ENCODE measurements around the gene RELL2.

The RELL2 gene

GRCh38 chr5:141613344-141613743 is 23.5 kb upstream of the RELL2 start:
- TF ChIP-seq CTCF (conservative IDR thresholded peaks at IDR 0.05) = no peak

GRCh38 chr5:141615991-141616720 is 20.6 kb upstream of the RELL2 start:
- TF ChIP-seq CTCF (conservative IDR thresholded peaks at IDR 0.05) = no peak
- H3K27ac ChIP-seq = peak overlapping the region; percentile 95

More at GRCh38 chr5:141613344-141613743, 23.5 kb upstream of the RELL2 start:
- H3K27ac ChIP-seq = peak overlapping the region; percentile 95

GRCh38 chr5:141617128-141617527 is 19.7 kb upstream of the RELL2 start:
- H3K27ac ChIP-seq = peak overlapping the region; percentile 95

GRCh38 chr5:141617682-141618029 is 19.1 kb upstream of the RELL2 start:
- peak overlapping the region; percentile 95 for H3K27ac ChIP-seq
- no peak for TF ChIP-seq CTCF (conservative IDR thresholded peaks at IDR 0.05)

More at GRCh38 chr5:141617128-141617527, 19.7 kb upstream of the RELL2 start:
- TF ChIP-seq CTCF (conservative IDR thresholded peaks at IDR 0.05) = no peak

GRCh38 chr5:141618030-141618803 is 18.6 kb upstream of the RELL2 start:
- no peak for TF ChIP-seq CTCF (conservative IDR thresholded peaks at IDR 0.05)
- H3K27ac ChIP-seq = peak overlapping the region; percentile 95

GRCh38 chr5:141618804-141619554 is 17.8 kb upstream of the RELL2 start, which contains the start of gene DIAPH1:
TSS of gene DIAPH1 (minus strand) at chr5:141619000. CDS start at chr5:141618914, 86 bp downstream.
- TF ChIP-seq CTCF (conservative IDR thresholded peaks at IDR 0.05) = peak; percentile 97
- peak within 1 kb of the TSS; percentile 95 for H3K27ac ChIP-seq

GRCh38 chr5:141623186-141623585 is 13.6 kb upstream of the RELL2 start:
- peak overlapping the region; percentile 18; the same call in 1 of the 2 replicates for H3K27ac ChIP-seq
- no peak for TF ChIP-seq CTCF (conservative IDR thresholded peaks at IDR 0.05)
